Measurements from ENCODE around the gene RALGPS1.

DNA sequence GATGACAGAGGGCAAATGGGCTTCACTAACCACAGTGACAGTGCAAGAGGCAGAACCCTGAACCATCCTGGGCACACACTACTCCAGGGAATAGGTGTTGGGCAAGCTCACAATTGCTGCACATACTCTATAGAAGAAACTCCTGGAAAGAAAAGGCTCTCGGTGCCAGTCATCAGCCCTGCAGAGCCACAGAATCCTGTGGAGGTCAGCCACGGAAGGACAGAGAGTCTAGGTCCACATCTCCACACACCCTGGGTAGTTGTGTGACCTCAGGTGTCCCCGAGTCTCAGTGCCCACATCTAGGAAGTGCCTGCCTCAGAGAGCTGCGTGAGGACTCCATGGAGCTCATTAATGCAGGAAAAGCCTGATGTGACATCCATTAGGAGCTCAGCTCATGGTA, 223.9 kb downstream of the RALGPS1 start:
- TF ChIP-seq CTCF (IDR thresholded peaks at IDR 0.05; ENCODE audit: low read depth, low read length) (no peak), POLR2A (IDR thresholded peaks at IDR 0.05; ENCODE audit: extremely low read depth, insufficient read length) (no peak)
